Epithelial cell of esophagus (primary cell): ENCODE results near the gene GABBR2.

Experiments used
- DNase-seq: peaks from one replicate; pipeline ENCODE4 v3.0.0; 2010; ENCODE audit warnings: low read depth
- H3K4me3 ChIP-seq: 2 replicates; pipeline ENCODE4 v1.5.1; 2011; ENCODE audit warnings: mild to moderate bottlenecking, low read length, control low read depth
- TF ChIP-seq, protein P1 (sequence below): IDR thresholded peaks from 2 replicates; pipeline ENCODE4 v1.5.1; 2011; ENCODE audit warnings: low read depth, mild to moderate bottlenecking, low read length, control low read depth, inconsistent platforms; ENCODE audit not compliant: insufficient read depth; ENCODE audit errors: missing control alignments

The GABBR2 gene

DNA sequence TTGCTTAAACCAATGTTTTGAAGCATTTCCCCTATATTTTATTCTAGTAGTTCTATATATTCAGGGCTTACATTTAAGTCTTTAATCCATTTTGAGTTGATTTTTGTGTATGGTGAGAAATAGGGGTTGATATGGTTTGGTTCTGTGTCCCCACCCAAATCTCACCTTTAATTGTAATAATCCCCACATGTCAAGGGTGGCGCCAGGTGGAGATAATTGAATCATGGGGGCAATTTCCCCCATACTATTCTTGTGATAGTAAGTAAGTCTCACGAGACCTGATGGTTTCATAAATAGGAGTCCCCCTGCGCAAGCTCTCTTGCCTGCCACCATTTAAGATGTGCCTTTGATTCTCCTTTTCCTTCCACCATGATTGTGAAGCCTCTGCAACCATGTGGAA, 361.1 kb downstream of the GABBR2 start:
- H3K4me3 ChIP-seq, result no peak overlapping the region
- DNase-seq, result no peak
- TF ChIP-seq, protein P1, sequence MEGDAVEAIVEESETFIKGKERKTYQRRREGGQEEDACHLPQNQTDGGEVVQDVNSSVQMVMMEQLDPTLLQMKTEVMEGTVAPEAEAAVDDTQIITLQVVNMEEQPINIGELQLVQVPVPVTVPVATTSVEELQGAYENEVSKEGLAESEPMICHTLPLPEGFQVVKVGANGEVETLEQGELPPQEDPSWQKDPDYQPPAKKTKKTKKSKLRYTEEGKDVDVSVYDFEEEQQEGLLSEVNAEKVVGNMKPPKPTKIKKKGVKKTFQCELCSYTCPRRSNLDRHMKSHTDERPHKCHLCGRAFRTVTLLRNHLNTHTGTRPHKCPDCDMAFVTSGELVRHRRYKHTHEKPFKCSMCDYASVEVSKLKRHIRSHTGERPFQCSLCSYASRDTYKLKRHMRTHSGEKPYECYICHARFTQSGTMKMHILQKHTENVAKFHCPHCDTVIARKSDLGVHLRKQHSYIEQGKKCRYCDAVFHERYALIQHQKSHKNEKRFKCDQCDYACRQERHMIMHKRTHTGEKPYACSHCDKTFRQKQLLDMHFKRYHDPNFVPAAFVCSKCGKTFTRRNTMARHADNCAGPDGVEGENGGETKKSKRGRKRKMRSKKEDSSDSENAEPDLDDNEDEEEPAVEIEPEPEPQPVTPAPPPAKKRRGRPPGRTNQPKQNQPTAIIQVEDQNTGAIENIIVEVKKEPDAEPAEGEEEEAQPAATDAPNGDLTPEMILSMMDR, result no peak

DNA sequence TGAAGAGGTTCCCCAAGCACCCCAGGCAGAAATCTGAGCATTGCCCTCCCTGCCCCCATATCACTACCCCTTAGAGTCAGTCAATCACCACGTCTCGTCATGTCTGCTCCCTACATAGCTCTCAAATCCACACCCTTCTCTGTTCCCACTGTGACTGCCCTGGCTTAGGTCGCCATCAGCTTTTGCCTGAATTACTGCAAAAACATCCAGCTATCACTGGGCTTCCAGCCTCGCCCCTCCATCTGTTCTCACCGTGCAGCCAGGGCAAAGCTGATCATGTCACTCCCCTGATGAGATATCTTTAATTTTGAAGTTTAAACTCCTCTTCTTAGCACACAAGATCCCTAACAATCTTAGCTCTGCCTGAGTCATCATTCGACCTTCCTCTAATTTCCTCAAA, 363.7 kb downstream of the GABBR2 start:
- H3K4me3 ChIP-seq, result no peak overlapping the region
- TF ChIP-seq, protein P1, result no peak
- no peak for DNase-seq

DNA sequence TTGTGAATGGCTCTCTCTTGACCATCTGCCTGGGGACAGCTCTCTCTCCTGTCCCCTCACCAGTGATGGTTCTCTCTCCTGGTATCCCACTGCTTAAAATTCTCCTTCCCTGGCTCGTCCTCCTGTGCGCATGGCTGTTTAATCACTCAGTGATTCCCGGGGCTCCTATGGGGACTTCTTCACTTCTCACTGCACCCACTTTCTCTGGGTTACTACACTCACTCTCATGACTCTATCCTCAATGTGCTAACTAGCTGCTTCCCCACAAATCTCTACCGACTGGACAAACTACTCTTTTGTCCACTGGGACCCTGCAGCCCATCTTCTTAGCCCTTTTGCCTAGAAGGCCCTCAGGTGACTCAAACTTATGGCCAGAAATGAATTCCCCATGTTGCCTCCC, 364.2 kb downstream of the GABBR2 start:
- no peak overlapping the region for H3K4me3 ChIP-seq
- TF ChIP-seq, protein P1, result no peak
- DNase-seq, result no peak

DNA sequence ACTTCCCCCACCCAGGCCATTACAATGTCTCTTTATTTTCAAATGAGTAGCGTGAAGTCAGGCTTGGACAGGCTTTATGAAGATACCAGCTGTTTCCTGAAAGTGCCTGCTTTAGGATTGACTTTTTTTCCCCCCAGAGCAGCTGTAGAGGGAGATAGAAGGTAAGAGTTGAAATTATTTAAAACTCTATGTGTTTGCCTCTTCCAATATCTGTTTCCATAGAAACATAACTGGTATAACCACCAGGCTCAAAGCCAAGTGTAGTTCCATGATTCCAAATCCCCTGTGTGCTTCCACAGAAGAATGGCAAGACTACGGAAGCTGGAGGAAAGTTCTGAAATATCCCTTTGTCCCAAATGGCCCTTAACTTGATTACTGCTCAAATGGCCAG, 365.9 kb downstream of the GABBR2 start:
- TF ChIP-seq, protein P1, result no peak
- no peak overlapping the region for H3K4me3 ChIP-seq
- DNase-seq, result no peak

DNA sequence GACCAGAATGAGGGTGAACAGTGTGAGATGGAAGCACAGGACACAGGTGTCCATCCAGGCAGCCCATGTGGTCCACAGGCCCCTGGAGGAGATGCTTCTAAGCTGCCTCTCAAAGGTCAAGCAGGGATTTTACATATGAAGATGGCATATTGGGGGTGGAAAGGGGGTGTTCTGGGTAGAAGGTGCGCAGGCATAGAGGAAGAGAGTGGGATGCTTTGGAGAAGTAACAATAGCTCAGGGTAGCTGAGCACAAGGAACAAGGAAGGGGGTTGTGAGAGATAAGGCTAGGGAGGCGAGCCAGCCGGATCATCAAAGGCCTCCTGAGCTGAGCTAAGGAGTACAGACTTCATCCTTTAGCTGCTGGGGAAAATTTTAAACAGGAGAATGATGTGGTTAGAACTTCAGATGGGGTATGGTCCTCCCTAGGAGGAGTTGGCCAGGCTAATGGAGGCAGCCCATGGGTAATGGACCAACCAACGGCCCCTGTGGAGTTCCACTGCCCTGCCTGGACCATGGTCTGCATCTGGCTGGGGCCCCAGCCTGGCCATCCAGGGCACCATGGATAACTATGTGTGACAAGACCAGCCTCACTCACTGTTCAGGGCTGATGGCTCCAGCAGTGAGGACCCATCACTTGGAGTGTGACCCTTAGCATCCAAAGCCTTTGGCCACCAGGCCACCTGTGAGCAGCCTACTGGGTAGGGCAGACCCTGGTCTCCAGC, 366.5 kb downstream of the GABBR2 start:
- no peak overlapping the region for H3K4me3 ChIP-seq
- TF ChIP-seq, protein P1, result no peak
- no peak for DNase-seq

DNA sequence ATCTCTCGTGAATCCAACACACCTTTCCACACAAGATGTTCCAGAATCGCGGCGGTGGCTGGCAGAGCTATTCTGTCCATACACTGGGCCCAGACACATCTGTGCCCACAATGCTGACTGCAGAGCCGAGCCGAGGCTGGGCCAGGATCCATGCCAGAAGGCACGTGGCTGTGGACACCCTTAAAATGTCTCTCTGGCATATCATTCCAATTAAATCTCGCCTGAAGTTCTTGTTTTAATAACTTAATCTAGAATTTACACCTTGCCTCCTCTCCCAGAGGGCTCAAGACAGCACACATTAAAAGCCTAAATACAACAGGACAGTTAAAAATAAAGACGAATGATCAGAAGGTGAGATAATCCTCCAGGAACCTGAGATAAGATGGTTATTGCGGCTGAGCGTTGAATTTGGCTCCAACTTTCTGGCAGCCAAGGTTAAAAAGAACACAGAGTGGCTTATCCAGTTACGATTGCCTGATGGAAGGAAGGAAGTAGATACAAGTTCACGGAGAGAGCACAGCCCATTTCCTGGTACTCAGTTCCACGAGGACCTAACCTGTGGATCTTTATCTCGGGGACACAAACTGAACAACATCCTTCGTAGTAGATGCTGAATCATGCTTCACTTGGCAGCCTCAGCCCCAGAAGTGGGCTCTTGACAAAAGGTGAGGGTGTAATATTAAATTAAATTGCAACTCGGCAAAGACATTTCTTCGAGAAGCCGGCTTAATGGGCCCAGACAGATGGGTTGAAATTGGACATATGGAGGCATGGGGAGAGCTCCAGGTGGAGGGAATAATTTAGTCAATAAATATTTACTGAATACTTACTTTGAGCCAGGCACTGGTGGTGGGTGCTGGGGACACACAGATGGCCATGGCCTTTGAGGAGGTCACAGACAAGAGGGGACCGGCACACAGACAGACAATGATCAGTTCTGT, 367.3 kb downstream of the GABBR2 start:
- DNase-seq, result no peak
- TF ChIP-seq, protein P1, result no peak
- no peak overlapping the region for H3K4me3 ChIP-seq
